Measurements from ENCODE around the gene CITED2. TPM values are rescaled to one million over a fixed set of nuclear protein-coding genes. Genes with fewer than 3 reads are reported as not detected.

The CITED2 gene
- total and polyA plus RNA-seq, 2 donors from 2014 or later: 72.1 to 215 TPM

DNA sequence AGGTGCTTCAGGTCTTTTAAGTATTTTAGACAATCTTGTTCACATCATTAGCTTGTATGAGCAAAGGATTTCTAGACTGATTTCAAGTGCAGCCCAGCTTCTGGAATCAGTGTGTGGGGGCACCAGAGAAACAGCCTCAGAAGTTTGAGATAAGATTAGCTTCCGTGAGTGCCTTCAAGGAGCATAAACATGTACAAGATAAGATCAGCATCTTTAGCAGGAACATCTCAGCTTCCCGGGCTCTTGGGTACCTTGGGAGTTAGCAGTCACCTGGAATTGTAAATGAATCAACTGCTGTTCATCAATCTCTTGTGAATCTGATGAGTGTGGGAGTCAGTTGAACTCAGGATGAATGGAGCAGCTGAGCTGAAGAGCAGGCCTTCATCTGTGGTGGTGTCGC, 12.0 kb upstream of the CITED2 start:
- FAIRE-seq: no peak
- Histone ChIP-seq H3K9ac (ENCODE audit: low read length in 3 of 3) (no peak overlapping the region), H3K4me1 (ENCODE audit: control insufficient read depth in 2 of 3, insufficient read depth in 2 of 3, low read depth in 1 of 3, low read length in 3 of 3) (no peaks in the 10 kb centered on the region), H3K4me3 (ENCODE audit: low read length in 3 of 3) (no peak overlapping the region), H3K36me3 (ENCODE audit: control insufficient read depth in 2 of 3, insufficient read depth in 3 of 3, low read length in 3 of 3) (no peaks in the 10 kb centered on the region), H3K27ac (ENCODE audit: low read depth in 2 of 2, low read length in 2 of 2) (no peak overlapping the region), H3K27me3 (ENCODE audit: control insufficient read depth, insufficient read depth, low read length) (no peaks in the 10 kb centered on the region), H3K9me3 (ENCODE audit: control insufficient read depth in 2 of 3, insufficient read depth in 1 of 3, low read length in 3 of 3) (no peaks in the 10 kb centered on the region)
- TF ChIP-seq, protein P1, sequence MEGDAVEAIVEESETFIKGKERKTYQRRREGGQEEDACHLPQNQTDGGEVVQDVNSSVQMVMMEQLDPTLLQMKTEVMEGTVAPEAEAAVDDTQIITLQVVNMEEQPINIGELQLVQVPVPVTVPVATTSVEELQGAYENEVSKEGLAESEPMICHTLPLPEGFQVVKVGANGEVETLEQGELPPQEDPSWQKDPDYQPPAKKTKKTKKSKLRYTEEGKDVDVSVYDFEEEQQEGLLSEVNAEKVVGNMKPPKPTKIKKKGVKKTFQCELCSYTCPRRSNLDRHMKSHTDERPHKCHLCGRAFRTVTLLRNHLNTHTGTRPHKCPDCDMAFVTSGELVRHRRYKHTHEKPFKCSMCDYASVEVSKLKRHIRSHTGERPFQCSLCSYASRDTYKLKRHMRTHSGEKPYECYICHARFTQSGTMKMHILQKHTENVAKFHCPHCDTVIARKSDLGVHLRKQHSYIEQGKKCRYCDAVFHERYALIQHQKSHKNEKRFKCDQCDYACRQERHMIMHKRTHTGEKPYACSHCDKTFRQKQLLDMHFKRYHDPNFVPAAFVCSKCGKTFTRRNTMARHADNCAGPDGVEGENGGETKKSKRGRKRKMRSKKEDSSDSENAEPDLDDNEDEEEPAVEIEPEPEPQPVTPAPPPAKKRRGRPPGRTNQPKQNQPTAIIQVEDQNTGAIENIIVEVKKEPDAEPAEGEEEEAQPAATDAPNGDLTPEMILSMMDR (IDR thresholded peaks at IDR 0.05; ENCODE audit: borderline replicate concordance, extremely low read depth, insufficient read depth): no peak
- DNase-seq: no peak
- intact Hi-C loops (cut with DNase I): no loop called here

DNA sequence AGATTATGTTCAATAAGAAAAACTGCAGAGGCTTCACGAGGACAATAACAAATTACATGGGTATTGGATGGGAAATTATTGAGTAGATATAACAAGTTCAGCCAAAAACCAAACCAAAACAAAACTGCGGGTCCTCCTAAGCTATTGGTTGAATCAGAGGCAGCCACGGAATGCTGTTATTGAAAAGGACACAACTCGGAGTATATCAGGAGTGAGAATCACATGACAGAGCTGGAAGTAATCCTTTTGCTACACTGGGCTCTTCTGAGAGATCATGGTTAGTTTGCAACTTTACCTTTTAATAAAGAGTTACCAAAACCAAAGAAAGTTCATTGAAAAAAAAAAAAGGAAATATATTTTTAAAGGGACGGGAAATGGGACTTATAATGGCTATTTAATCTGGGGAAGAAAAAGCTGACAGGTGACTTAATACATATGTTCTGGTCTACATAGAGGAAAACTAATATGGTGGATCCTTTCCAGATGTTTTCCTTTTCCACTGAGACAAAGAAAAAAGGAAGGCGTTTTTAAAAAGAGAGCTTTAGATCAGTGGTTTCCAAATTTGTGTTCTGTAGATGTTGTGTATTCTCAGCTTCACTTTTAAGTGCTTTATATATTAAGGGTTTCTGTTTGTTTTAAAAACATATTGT, 6.9 kb upstream of the CITED2 start:
- no peak overlapping the region for H3K9ac ChIP-seq (ENCODE audit: low read length in 3 of 3)
- H3K4me3 ChIP-seq (ENCODE audit: low read length in 3 of 3): no peak overlapping the region
- H3K36me3 ChIP-seq (ENCODE audit: control insufficient read depth in 2 of 3, insufficient read depth in 3 of 3, low read length in 3 of 3): no peaks in the 10 kb centered on the region
- no peaks in the 10 kb centered on the region for H3K4me1 ChIP-seq (ENCODE audit: control insufficient read depth in 2 of 3, insufficient read depth in 2 of 3, low read depth in 1 of 3, low read length in 3 of 3)
- DNase-seq: peak in 2 of 5 donors; percentile 46 to 76
- H3K9me3 ChIP-seq (ENCODE audit: control insufficient read depth in 2 of 3, insufficient read depth in 1 of 3, low read length in 3 of 3): no peaks in the 10 kb centered on the region
- H3K27ac ChIP-seq (ENCODE audit: low read depth in 2 of 2, low read length in 2 of 2): no peak overlapping the region
- intact Hi-C loops (cut with DNase I): no loop called here
- H3K27me3 ChIP-seq (ENCODE audit: control insufficient read depth, insufficient read depth, low read length): no peaks in the 10 kb centered on the region
- no peak for FAIRE-seq
- TF ChIP-seq, protein P1 (IDR thresholded peaks at IDR 0.05; ENCODE audit: borderline replicate concordance, extremely low read depth, insufficient read depth): no peak

DNA sequence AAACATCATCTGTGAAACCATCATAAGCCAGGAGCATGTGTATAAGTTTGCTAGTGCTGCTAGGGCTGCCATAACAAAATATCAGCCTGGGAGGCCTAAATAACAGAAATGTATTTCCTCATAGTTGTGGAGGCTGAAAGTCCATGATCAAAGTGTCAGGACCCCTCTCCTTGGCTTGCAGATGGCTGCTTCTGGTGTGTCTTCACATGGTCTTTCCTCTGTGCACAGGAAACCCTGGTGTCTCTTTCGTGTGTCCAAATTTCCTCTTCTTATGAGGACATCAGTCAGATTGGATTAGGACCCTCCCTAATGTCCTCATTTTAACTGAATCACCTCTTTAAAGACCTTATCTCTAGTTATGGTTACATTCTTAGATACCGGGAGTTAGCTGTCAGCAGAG, 6.2 kb upstream of the CITED2 start:
- TF ChIP-seq, protein P1 (IDR thresholded peaks at IDR 0.05; ENCODE audit: borderline replicate concordance, extremely low read depth, insufficient read depth): no peak
- H3K27ac ChIP-seq (ENCODE audit: low read depth in 2 of 2, low read length in 2 of 2): no peak overlapping the region
- DNase-seq (no peak), FAIRE-seq (no peak)
- H3K9ac ChIP-seq (ENCODE audit: low read length in 3 of 3): no peak overlapping the region
- peaks cover 0 to 2% (median 0%) of the 10 kb centered on the region in 3 donors for H3K4me1 ChIP-seq (ENCODE audit: control insufficient read depth in 2 of 3, insufficient read depth in 2 of 3, low read depth in 1 of 3, low read length in 3 of 3)
- intact Hi-C loops (cut with DNase I): no loop called here
- no peaks in the 10 kb centered on the region for H3K27me3 ChIP-seq (ENCODE audit: control insufficient read depth, insufficient read depth, low read length)
- H3K4me3 ChIP-seq (ENCODE audit: low read length in 3 of 3): no peak overlapping the region
- no peaks in the 10 kb centered on the region for H3K36me3 ChIP-seq (ENCODE audit: control insufficient read depth in 2 of 3, insufficient read depth in 3 of 3, low read length in 3 of 3)
- H3K9me3 ChIP-seq (ENCODE audit: control insufficient read depth in 2 of 3, insufficient read depth in 1 of 3, low read length in 3 of 3): no peaks in the 10 kb centered on the region

DNA sequence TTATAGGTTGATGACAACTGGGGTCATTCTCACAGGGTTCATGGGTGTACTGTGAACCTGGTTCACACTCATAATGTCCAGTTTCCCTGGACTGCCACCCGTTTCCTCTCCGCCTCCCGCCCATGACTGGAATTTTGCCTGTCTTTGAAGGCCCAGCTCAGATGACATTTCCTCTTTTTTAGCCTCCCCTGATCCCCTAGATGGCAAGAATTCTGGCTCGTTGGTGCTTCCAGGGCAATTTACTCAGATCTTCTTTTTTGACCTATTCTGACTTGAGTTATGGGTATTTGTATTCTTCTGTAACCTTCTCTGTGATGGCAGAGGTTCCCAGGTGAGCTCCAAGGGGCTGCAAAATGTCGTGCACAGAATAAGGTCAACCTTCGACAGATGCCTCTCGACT, 5.7 kb upstream of the CITED2 start:
- Histone ChIP-seq H3K9ac (ENCODE audit: low read length in 3 of 3) (no peak overlapping the region), H3K36me3 (ENCODE audit: control insufficient read depth in 2 of 3, insufficient read depth in 3 of 3, low read length in 3 of 3) (no peaks in the 10 kb centered on the region), H3K9me3 (ENCODE audit: control insufficient read depth in 2 of 3, insufficient read depth in 1 of 3, low read length in 3 of 3) (no peaks in the 10 kb centered on the region), H3K4me3 (ENCODE audit: low read length in 3 of 3) (no peak overlapping the region), H3K4me1 (ENCODE audit: control insufficient read depth in 2 of 3, insufficient read depth in 2 of 3, low read depth in 1 of 3, low read length in 3 of 3) (peaks cover 0 to 2% (median 0%) of the 10 kb centered on the region in 3 donors), H3K27ac (ENCODE audit: low read depth in 2 of 2, low read length in 2 of 2) (no peak overlapping the region), H3K27me3 (ENCODE audit: control insufficient read depth, insufficient read depth, low read length) (no peaks in the 10 kb centered on the region)
- intact Hi-C loops (cut with DNase I): no loop called here
- no peak for FAIRE-seq
- DNase-seq: no peak
- TF ChIP-seq, protein P1 (IDR thresholded peaks at IDR 0.05; ENCODE audit: borderline replicate concordance, extremely low read depth, insufficient read depth): no peak

Data from kidney (tissue), 14 donors.